ENCODE data around the gene HSF4.

The HSF4 gene

DNA sequence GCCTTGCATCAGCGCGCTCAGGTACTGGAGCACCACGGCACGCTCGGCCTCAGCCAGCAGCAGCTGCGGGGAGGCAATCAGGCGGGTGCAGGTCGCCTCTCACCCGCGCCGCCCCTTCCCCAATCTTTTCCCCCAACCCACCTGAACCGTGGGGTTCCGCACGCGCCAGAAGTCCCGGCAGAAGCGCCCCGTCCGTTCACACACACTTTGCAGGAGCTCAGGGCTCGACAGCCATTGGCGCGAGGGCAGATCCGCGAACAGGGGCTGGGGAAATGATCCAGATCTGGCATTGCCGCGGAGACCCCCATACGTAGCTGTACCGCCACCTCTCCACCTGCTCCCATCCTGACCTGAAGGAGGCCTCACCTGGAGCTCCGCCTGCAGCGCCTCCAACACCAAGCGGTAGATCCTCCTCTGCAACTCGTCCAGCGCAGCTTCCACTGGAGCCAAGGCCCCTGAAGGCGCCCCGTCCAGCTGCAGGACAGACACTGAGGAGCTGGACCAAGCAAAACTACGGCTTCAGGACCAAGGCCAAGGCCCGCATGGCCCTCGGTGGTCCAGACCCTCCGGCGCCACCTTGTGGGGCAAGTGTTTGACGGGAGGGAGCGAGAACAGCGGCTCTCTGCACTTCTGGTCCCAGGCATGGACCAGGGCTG, 20.6 kb downstream of the HSF4 start:
- DNase-seq: peak; percentile 86

DNA sequence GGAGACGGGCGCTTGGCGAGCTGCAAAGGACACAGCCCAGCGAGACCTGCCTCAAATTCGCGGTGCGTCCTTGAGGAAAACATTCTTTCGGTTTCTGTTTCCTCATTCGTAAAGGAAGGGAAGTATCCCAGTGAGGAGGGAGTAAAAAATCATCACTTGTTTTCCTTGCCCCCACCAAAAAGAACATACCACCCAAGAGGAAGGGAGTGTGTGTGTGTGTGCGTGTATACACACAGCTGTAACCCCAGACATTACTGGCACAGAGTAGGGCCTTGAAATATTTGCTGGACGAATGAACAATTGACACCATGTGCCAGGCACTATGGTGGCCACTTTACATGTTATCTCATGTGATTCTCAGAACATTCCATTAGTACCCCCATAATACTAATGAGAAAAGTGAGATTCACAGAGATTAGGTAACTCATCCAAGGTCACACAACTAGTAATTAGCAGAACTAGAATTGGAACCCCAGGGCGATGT, 21.1 kb downstream of the HSF4 start:
- DNase-seq: no peak

DNA sequence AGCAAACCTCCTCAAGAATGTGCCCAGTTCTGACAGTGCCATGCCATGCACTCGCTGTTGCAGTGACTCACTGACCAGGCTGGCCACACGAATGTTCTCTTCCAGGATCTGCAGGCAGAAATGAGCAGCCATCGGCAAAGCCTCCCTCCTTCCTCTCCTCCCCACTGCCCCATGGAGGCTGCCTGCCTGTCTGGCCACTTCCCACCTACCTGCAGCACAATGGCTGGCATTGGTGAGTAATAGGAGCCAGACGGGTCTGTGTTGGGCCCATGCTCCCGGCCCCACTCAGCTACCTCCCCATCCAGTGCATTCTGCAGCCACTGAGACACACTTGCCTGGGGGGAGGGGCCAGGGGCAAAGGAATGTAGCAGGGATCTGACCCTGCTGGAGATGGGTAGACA, 22.0 kb downstream of the HSF4 start:
- DNase-seq: no peak

DNA sequence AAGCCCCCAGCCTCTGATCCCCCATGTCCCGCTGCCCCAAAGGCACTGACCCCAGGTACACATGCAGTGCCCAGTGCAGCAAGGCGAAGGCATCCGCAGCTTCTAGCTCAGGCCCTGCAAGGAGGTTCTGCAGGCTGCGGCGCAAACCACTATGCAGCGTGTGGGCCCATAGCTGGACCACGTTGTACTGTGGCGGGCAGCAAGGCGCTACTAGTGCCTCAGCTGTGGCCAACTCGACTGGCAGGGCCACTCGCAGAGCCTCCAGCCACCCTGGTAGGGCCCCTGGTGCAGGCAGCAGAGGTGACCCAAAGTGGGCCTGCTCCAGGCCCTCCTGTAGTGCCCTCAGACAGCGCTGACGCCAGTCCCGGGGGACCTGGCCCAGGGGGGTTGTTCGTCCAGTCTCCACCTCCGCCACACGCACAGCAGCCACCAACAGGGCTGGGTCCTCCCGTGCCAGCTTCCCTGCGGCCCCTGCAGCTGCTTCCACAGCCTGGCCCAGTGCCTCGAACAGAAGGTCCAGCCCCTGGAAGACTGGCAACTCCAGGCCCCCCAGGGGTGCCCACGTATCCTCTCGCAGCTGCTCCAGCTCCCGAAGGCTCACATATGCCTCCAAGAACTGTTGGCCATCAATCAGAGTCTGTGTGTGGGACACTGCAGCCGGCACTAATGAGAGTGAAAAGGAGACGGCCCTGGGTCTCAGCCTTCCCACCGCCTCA, 22.8 kb downstream of the HSF4 start:
- no peak for DNase-seq

DNA sequence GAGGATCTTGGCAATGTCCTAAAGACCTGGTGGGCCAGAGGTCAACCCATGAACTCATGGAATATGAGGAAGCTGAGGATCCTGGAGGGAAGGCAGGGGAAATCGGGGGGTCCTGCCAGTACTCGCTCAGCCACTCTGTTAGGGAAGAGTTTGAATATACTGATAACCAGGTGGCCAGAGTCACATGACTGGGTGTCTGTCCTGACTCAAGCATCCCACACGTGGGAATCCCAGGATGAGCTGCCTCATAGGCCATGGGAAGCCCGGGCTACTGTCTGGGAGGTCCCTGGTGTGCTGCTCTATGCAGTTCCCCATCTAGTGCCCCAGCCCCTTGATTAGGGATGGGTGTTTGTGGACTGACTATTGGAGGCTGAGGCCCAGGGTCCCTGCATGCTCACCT, 23.8 kb downstream of the HSF4 start:
- DNase-seq: no peak

DNA sequence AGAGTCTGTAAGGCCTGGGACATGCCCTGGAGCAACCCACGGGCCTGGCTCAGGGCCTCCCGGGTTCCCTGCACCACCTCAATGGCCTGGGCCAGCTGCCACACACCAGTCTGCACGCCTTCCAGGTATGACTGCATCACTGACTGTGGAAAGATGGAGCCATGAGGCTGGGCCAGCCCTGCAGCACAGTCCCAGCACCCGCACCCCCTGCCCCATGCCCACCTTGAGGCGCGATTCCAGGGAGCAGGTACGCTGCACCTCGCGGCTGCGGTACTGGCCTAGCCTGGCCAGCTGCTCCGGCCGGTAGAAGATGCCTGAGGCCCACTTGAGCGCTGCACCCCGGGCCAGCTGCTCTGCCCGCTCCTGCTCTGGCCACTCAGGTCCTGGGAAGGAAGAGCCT, 24.3 kb downstream of the HSF4 start:
- no peak for DNase-seq

DNA sequence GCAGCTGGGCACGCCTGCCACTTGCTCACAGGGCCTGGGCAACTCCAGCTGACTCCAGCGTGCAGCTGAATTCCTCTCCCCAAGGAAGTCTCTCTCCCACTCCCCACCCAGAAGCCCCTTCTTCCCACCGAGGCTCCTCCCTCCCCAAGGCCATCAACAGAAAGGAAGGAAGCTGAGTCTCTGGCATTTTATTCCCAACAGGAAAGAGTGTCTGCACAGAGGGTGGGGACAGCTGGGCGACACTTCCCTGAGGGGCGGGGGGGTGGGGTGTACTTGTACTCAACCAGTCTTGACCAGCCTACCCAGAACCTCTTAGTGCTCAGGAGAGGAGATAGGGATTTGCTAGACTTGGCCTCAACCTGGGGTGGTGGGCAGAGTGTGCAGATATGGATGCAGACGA, 25.5 kb downstream of the HSF4 start, which contains the start of gene EXOC3L1:
TSS of gene EXOC3L1 (minus strand) at position 96 of the 400 bp plus-strand sequence. CDS start 460 bp downstream, outside the sequence.
- DNase-seq: no peak

DNA sequence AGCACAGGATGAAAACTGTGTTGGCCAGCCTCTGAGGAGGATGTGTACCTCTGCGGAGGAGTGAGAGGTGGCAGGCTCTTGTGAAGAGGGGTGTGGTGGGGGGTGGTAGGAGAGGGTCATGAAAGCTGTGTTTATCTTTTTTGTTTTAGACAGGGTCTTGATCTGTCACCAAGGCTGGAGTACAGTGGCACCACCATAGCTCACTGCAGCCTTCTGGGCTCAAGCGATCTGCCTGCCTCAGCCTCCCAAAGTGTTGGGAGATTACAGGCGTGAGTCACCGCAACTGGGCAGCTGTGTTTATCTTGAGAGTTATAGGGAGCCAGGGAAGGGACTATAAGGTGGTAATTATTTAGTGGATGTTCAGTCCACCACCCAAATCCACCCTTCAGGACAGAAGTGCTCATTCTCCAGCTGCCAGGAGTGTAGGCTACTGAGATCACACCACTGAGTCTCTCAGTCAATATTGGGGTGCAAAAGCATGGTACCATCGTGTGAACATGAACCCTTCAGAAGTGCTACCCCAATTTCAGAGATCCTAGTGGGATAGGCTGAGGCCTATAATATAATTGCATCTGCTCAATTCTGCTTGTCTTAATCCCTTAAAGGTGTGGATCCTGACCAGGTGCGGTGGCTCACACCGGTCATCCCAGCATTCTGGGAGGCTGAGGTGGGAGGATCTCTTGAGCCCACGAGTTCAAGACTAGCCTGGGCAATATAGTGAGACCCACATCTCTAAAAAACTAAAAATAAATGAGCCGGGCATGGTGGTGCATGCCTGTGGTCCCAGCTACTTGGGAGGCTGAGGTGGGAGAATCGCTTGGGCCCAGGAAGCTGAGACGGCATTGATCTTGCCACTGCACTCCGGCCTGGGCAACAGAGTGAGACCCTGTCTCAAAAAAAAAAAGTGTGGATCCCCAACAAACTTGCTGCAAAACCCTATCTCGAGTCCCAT, 26.2 kb downstream of the HSF4 start:
- no peak for DNase-seq

DNA sequence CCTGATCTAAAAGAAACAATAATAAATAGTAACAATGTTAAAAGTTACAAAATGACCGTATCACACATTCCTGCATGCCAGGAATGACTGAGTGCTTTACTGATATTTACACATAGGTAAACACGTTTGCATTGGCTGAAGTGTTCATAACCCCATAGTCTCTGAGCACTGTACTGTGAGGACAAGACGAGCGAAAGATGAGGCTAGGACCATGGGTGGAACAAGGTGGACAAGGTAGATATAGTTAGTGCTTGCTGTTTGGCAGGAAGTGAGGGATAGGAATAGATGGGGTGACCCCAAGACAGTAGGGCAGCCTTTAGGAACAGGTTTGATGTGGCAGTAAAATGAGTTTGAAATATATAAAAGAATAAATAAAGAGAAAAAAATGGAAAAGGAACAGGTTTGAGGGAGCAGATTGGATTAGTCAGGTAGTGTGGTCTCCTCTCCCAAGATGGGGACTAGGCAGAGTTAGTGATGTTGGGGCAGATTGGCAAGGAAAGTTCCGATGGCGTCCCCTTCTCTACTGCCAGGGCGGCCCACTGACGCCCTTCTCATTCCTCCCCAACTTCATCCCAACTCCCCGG, 27.0 kb downstream of the HSF4 start:
- DNase-seq: no peak

DNA sequence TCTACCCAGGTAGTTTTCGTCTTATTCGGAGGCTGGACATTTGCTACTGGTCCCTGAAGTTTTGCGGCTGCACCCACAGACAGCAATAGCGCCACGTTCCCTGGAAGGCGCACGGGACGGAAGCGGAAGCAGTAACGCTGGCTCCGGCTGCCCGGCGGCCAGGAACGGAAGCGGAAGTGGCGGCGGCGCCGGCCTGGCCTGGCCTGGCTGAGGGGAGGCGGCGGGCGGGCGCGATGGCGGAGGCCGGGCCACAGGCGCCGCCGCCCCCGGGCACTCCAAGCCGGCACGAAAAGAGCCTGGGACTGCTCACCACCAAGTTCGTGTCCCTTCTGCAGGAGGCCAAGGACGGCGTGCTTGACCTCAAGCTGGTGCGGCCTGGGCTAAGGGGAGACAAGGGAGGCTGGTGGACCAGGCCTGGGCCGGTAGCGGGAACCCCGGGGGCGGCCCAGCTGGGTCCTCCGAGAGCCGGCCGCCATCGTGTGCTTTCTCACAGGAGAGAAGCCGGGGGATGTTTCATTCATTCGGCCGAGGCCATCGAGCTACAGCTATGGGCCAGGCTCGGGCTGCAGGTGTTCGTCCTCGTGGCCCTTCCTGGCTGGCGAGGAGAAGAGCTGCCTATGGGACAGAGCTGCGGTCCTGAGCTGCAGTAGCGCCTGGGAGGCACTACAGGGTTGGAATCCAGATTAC, 27.6 kb downstream of the HSF4 start, which contains the start of gene E2F4:
TSS of gene E2F4 (plus strand) at position 161 of the 687 bp plus-strand sequence. CDS start at position 234, 73 bp downstream.
- DNase-seq: peak; percentile 93

DNA sequence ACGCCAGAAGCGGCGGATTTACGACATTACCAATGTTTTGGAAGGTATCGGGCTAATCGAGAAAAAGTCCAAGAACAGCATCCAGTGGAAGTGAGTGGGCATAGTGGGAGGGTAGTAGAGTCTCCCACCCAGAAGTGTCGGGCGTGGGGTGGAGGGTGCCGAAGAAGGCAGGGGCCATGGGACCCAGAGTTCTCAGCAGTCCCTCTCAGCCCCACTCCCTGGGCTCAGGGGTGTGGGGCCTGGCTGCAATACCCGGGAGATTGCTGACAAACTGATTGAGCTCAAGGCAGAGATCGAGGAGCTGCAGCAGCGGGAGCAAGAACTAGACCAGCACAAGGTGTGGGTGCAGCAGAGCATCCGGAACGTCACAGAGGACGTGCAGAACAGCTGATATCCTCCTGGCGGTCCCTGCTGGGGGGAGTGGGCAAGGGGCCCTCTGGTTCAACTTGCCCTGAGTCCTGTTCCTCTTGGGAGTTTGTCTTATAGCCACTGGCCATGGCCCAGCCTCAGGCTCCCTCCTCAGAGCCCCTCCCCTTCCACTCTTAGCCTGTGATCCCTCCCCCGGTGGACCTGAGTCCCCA, 28.3 kb downstream of the HSF4 start:
- no peak for DNase-seq

DNA sequence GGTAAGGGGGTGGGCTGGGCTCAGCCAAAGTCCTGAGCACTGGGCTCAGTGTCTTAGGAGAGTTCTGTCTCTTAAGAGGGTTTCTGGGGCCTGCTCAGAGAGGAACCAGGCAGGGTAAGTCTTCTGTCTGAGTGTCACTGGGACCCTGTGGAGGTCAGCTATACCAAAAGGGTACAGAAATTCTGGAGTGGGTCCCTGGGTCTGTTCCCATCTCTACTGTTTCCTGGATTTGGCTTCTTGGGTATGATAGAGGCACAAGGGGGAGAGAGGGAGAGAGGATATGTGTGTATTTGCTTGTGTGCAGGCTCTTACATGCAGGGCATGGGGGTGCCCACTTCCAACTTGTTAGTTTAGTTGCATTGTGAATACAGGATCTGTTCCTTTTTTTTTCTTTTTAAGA, 29.0 kb downstream of the HSF4 start:
- no peak for DNase-seq

DNA sequence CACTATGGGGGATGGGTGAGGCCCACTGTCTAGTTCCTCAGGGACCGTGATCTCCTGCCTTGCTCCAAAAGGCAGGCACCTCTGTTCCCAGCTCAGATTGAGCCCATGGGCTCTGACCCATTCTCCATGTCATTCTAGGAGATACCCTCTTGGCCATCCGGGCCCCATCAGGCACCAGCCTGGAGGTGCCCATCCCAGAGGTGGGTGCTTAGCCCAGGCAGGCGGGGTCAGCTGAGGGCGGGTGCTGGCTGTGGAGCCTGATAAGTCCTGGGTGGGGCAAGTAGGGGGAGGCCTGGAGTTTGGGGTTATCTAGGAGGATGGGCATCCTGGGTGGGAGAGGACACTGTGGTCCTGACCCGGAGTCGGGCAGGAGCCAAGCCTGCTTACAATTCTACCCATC, 29.7 kb downstream of the HSF4 start:
- no peak for DNase-seq

DNA sequence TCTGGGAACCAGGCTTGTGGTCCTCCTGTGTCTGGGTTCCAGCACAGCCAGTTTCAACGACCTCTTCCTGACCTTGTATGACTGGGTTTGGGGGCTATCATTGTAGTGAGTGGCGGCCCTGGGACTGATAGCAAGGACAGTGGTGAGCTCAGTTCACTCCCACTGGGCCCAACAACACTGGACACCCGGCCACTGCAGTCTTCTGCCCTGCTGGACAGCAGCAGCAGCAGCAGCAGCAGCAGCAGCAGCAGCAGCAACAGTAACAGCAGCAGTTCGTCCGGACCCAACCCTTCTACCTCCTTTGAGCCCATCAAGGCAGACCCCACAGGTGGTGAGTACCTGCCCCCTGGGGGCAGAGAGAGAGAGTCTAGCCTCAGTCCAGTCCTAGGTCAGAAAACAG, 31.1 kb downstream of the HSF4 start:
- no peak for DNase-seq

DNA sequence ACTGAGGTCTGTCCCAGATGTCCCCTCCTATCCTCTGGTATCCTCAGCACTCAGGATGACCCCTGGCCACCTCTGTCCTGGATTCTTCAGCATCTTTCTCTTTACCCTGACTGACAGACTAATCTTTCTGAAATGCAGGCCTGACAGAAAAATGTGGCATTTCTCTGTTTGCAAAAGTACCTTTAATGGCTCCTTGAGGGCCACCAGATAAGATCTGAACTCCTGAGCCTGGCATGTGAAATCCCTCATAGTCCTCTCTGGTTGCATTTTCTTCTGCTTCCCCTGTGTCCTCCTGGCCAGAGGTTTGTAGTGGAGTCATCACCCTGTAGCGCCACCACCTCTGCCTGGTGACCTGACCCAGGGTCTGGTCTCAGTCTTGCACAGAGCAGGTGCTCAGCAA, 32.3 kb downstream of the HSF4 start:
- DNase-seq: no peak

DNA sequence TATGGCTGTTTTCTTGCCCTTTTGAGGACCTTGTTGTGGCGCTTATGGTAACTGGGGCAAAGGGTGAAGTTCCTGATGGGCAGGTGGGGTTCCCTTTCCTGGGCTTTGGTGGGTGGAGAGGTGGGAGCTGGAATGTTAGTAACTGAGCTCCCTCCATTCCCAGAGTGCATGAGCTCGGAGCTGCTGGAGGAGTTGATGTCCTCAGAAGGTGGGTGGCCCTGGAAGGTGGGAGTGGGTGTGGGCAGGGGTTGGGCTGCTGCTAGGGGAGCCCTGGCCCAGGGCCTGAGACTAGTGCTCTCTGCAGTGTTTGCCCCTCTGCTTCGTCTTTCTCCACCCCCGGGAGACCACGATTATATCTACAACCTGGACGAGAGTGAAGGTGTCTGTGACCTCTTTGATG, 33.2 kb downstream of the HSF4 start:
- no peak for DNase-seq

DNA sequence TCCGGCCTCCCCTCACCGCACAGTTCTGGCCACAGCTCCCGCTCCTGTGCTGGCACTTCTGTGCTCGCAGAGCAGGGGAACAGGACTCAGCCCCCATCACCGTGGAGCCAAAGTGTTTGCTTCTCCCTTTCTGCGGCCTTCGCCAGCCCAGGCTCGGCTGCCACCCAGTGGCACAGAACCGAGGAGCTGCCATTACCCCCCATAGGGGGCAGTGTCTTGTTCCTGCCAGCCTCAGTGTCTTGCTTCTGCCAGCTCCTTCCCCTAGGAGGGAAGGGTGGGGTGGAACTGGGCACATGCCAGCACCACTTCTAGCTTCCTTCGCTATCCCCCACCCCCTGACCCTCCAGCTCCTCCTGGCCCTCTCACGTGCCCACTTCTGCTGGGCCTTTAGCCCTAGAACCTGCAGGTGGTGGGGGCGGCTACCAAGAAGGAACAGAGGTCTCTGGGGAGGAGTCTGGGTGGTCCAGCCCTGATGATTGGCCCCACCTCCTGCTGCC, 33.7 kb downstream of the HSF4 start:
- peak; percentile 55 for DNase-seq

DNA sequence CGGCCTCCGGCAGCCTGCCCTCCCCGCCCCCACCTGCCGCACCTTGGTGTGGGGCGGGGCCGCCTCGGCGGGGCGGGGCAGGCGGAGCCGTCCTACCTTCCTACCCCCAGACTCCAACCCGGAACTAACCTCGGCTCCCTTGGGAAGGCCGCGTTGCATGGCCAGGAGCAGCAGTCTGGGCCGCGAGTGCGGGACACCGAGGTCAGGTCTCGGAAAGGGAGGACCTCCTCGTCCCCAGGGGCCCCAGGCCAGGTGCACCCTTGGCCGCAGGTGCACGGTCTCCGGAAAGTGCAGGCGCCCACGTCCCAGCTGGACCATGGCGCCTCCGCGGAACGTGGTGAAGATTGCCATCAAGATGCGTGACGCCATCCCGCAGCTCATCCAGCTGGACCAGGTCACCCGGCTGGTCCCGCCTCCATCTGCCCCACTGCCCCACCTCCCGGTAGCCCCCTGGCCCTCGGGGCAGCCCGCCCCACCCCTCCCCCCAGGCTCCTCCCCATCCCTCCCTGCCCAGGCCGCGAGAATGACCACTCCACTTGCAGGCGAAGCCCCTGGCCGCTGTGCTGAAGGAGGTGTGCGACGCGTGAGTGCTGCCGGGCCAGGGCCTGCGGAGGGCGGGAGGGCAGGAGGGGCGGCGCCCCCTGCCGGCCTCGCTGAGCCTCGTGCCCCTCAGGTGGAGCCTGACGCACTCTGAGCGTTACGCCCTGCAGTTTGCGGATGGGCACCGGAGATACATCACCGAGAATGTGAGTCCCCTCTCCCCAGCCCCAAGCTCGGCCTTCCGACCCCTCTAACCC, 34.7 kb downstream of the HSF4 start, which contains the start of gene ELMO3:
TSS of gene ELMO3 (plus strand) at position 121 of the 797 bp plus-strand sequence. CDS start at position 317, 196 bp downstream.
- no peak for DNase-seq

DNA sequence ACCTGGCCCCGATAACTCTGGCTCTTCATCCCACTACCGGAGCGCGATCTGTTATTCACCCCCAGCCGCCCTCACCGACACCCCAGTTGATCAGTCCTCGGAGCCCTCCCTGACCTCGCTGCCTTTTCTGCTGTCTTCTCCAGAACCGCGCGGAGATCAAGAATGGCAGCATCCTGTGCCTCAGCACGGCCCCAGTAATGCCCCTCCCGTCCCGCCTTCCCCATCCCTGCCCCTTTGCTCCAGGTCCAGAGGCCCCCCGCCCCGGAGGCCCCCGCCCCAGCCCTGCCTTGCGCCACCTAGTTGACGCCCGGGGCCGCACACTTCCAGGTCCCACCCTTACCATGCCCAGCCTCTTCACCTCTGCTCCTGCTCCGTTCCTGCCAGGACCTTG, 35.3 kb downstream of the HSF4 start:
- no peak for DNase-seq

DNA sequence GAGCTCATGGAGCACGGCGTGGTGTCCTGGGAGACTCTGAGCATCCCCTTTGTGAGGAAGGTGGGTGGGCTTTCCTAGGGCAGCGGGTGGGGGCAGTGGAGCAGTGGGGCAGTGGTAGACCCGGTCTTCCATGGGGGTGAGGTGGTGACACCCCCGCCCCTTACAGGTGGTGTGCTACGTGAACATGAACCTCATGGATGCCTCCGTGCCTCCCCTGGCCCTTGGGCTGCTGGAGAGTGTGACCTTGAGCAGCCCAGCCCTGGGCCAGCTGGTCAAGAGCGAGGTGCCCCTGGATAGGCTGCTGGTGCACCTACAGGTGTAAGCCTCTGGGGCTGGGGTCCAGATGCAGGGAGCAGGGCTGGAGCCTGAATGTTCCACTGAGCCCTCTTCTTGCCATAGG, 35.9 kb downstream of the HSF4 start:
- DNase-seq: no peak
